DND-41 (cell line): ENCODE data around the gene C4BPA.
A peak's percentile ranks its signal among the peaks of the same experiment; 100 is the strongest.

Experiments used
- ATAC-seq: fragments of 200-7000 bp; cut with Tn5 transposase; 3 replicates; pipeline ENCODE4 v1.9.1; 2021; ENCODE audit warnings: low read depth; ENCODE audit not compliant: insufficient read depth
- DNase-seq: peaks from one replicate; pipeline ENCODE4 v3.0.0-alpha.2; 2020
- H2AFZ ChIP-seq: 2 replicates; pipeline ENCODE4 v1.6.0; 2012; ENCODE audit warnings: low read depth, low read length
- H3K27ac ChIP-seq: 2 replicates; pipeline ENCODE4 v1.5.1; 2012; ENCODE audit warnings: low read length, inconsistent platforms
- H3K27me3 ChIP-seq: fragments of 200-600 bp; sonication (generic); 2 replicates; pipeline ENCODE4 v1.6.0; 2012; ENCODE audit warnings: low read length, mild to moderate bottlenecking, inconsistent platforms; ENCODE audit not compliant: insufficient read depth, poor library complexity
- H3K36me3 ChIP-seq: 2 replicates; pipeline ENCODE4 v1.5.1; 2012; ENCODE audit warnings: low read length, inconsistent platforms; ENCODE audit not compliant: insufficient read depth
- H3K4me1 ChIP-seq: 2 replicates; pipeline ENCODE4 v1.5.1; 2012; ENCODE audit warnings: mild to moderate bottlenecking, low read length; ENCODE audit not compliant: insufficient read depth
- H3K4me2 ChIP-seq: 2 replicates; pipeline ENCODE4 v1.6.0; 2012; ENCODE audit warnings: mild to moderate bottlenecking, moderate library complexity, low read length, inconsistent platforms; ENCODE audit not compliant: insufficient read depth
- H3K4me3 ChIP-seq, 2 experiments: fragments of 200-600 bp in 1 of 2; shearing (Covaris generic) in 1 of 2; 2 replicates each; pipeline ENCODE4 v1.5.1; 2012 to 2016; ENCODE audit warnings: inconsistent platforms in 2 of 2, low read length in 2 of 2, mild to moderate bottlenecking in 2 of 2, low read depth in 1 of 2, moderate library complexity in 1 of 2
- H3K79me2 ChIP-seq: 2 replicates; pipeline ENCODE4 v1.6.0; 2012; ENCODE audit warnings: low read length, inconsistent platforms; ENCODE audit not compliant: insufficient read depth
- H3K9ac ChIP-seq: 2 replicates; pipeline ENCODE4 v1.6.0; 2012; ENCODE audit warnings: low read depth, mild to moderate bottlenecking, inconsistent platforms, low read length, moderate library complexity
- H3K9me3 ChIP-seq: 2 replicates; pipeline ENCODE4 v1.5.1; 2012; ENCODE audit warnings: low read length, moderate library complexity, mild to moderate bottlenecking, inconsistent platforms; ENCODE audit not compliant: insufficient read depth, severe bottlenecking
- H4K20me1 ChIP-seq: 2 replicates; pipeline ENCODE4 v1.6.0; 2012; ENCODE audit warnings: low read length; ENCODE audit not compliant: insufficient read depth
- EZH2 ChIP-seq: IDR thresholded peaks from 3 replicates; pipeline ENCODE4 v1.6.1; 2012; ENCODE audit warnings: borderline replicate concordance, low read depth, mild to moderate bottlenecking, moderate library complexity, low read length, inconsistent platforms; ENCODE audit not compliant: severe bottlenecking
- TF ChIP-seq, protein P1 (sequence below): IDR thresholded peaks from 2 replicates; pipeline ENCODE4 v1.5.1; 2012; ENCODE audit warnings: borderline replicate concordance, low read length, moderate library complexity, mild to moderate bottlenecking; ENCODE audit not compliant: poor library complexity, severe bottlenecking; ENCODE audit errors: extremely low read depth

C4BPA gene

DNA sequence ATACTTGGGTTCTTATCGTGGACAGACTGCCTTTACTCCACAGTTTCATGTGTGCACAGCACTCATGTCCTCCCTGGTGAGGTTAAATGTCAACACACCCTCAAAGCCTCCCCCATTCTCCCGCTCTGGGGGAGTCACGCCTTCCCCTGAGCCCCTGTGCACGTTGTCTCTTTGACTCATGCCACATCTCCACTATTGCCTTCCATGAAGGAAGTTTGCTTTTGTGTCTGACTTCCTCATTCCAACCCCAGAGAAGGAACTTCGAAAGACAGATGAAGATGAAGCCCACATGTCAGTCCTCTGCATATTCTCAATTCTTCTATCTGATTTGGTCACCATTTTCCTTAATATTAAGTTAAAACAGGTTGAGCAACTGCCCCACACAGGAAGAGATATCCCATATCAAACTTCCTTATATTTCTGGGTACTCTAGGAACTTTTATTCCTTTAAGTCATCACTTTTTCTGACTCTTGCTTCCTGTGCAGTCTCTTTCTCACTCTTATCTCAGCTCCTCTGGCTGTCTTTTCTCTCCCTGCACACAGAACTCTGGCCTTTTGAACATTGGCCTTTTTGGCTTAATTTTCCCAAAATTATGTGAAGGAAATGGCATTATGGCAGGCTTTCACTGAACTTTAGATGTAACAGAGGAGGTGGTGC, 41.5 kb downstream of the C4BPA start:
- Histone ChIP-seq H3K36me3 (no peaks in the 10 kb centered on the region), H3K9ac (no peak overlapping the region), H3K79me2 (no peaks in the 10 kb centered on the region), H2AFZ (0 out of 2 replicates have a peak overlapping the region, but pooled peaks have one; percentile 1), H3K4me1 (no peaks in the 10 kb centered on the region), H3K4me2 (no peak overlapping the region), H3K27ac (no peak overlapping the region), H3K4me3 (no peak overlapping the region), H3K27me3 (no peaks in the 10 kb centered on the region), H4K20me1 (no peaks in the 10 kb centered on the region), H3K9me3 (no peaks in the 10 kb centered on the region)
- ATAC-seq (no peak), DNase-seq (no peak)
- TF ChIP-seq, protein P1, sequence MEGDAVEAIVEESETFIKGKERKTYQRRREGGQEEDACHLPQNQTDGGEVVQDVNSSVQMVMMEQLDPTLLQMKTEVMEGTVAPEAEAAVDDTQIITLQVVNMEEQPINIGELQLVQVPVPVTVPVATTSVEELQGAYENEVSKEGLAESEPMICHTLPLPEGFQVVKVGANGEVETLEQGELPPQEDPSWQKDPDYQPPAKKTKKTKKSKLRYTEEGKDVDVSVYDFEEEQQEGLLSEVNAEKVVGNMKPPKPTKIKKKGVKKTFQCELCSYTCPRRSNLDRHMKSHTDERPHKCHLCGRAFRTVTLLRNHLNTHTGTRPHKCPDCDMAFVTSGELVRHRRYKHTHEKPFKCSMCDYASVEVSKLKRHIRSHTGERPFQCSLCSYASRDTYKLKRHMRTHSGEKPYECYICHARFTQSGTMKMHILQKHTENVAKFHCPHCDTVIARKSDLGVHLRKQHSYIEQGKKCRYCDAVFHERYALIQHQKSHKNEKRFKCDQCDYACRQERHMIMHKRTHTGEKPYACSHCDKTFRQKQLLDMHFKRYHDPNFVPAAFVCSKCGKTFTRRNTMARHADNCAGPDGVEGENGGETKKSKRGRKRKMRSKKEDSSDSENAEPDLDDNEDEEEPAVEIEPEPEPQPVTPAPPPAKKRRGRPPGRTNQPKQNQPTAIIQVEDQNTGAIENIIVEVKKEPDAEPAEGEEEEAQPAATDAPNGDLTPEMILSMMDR, result no peak
- TF ChIP-seq EZH2, result no peak

DNA sequence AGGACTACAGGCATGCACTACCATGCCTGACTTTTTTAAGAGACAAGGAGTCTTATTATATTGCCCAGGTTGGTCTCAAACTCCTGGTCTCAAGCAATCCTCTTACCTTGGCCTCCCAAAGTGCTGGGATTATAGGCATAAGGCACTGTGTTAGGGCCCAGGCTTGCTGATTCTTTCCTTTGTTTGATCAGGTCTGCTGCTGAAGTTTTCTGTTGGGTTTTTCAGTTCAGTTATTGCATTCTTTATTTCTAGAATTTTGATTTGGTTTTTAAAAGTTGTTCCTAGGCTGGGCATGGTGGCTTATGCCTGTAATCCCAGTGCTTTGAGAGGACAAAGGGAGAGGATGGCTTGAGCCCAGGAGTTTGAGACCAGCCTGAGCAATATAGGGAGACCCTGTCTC, 47.9 kb downstream of the C4BPA start:
- no peaks in the 10 kb centered on the region for H3K4me1 ChIP-seq
- no peak overlapping the region for H3K4me2 ChIP-seq
- H2AFZ ChIP-seq, result no peak overlapping the region
- H3K4me3 ChIP-seq, result no peak overlapping the region
- H4K20me1 ChIP-seq, result no peaks in the 10 kb centered on the region
- no peak overlapping the region for H3K9ac ChIP-seq
- H3K79me2 ChIP-seq, result no peaks in the 10 kb centered on the region
- H3K27me3 ChIP-seq, result no peaks in the 10 kb centered on the region
- H3K9me3 ChIP-seq, result no peaks in the 10 kb centered on the region
- H3K27ac ChIP-seq, result no peak overlapping the region
- ATAC-seq, result no peak
- H3K36me3 ChIP-seq, result no peaks in the 10 kb centered on the region
- no peak for TF ChIP-seq EZH2
- TF ChIP-seq, protein P1, result no peak
- no peak for DNase-seq

- no peak overlapping the region for H2AFZ ChIP-seq
These were observed 48.9 kb downstream of the C4BPA start for GRCh38 chr1:207152792-207153468.

More at GRCh38 chr1:207152792-207153468, 48.9 kb downstream of the C4BPA start:
- H3K9ac ChIP-seq, result no peak overlapping the region
- no peak overlapping the region for H3K4me2 ChIP-seq
- no peak for ATAC-seq
- no peaks in the 10 kb centered on the region for H3K79me2 ChIP-seq
- H3K36me3 ChIP-seq, result no peaks in the 10 kb centered on the region
- no peaks in the 10 kb centered on the region for H3K27me3 ChIP-seq
- no peaks in the 10 kb centered on the region for H4K20me1 ChIP-seq
- H3K27ac ChIP-seq, result no peak overlapping the region
- TF ChIP-seq, protein P1, result no peak
- TF ChIP-seq EZH2, result no peak
- no peak overlapping the region for H3K4me3 ChIP-seq
- no peaks in the 10 kb centered on the region for H3K4me1 ChIP-seq
- DNase-seq, result no peak
- H3K9me3 ChIP-seq, result no peaks in the 10 kb centered on the region
